Frontal cortex (tissue), 4 donors: ENCODE results near the gene PRRT4. TPM values are rescaled to one million over a fixed set of nuclear protein-coding genes. Genes with fewer than 3 reads are reported as not detected.

Experiments
- DNase-seq, 2 donors: peaks; one replicate each; pipeline ENCODE4 v3.0.0; 2012; ENCODE audit warnings: low spot score in 2 of 2
- FAIRE-seq: peaks from 2 replicates; lab custom pipeline; 2012; peaks lifted over from hg19 to GRCh38; lab: Jason Lieb, UNC
- total RNA-seq: library from RNA; depleted of rRNA; stranded (reverse); fragments of >200 nt; gene quantifications from one replicate; pipeline ENCODE4 v1.2.3, GENCODE V29; 2014
- donor health status: control.
- donor health status: control.
- donor health status: control.

The PRRT4 gene
- total RNA-seq, 1 donor from 2014 or later: 3.3 TPM

- FAIRE-seq: no peak
Measured at GRCh38 chr7:128396357-128396756, 34.9 kb upstream of the PRRT4 start.

GRCh38 chr7:128395748-128396147 is 34.3 kb upstream of the PRRT4 start:
- FAIRE-seq (no peak), DNase-seq (no peak)

More at GRCh38 chr7:128396357-128396756, 34.9 kb upstream of the PRRT4 start:
- DNase-seq: no peak

GRCh38 chr7:128394904-128395496 is 33.5 kb upstream of the PRRT4 start:
- DNase-seq: no peak
- FAIRE-seq: no peak

- DNase-seq (no peak), FAIRE-seq (no peak)
Measured at GRCh38 chr7:128393526-128394330, 32.2 kb upstream of the PRRT4 start.

- FAIRE-seq: no peak
- DNase-seq: no peak
Measured at GRCh38 chr7:128392446-128393327, 31.2 kb upstream of the PRRT4 start.

- FAIRE-seq: no peak
- no peak for DNase-seq
Measured at GRCh38 chr7:128391805-128392204, 30.3 kb upstream of the PRRT4 start.

GRCh38 chr7:128390871-128391565 is 29.5 kb upstream of the PRRT4 start:
- FAIRE-seq (no peak), DNase-seq (no peak)

GRCh38 chr7:128389618-128390329 is 28.3 kb upstream of the PRRT4 start:
- no peak for FAIRE-seq
- no peak for DNase-seq

GRCh38 chr7:128389085-128389617 is 27.7 kb upstream of the PRRT4 start:
- DNase-seq: no peak
- no peak for FAIRE-seq

- DNase-seq: no peak
- FAIRE-seq: no peak
Measured at GRCh38 chr7:128388145-128388485, 26.6 kb upstream of the PRRT4 start.

GRCh38 chr7:128387216-128388144 is 26.0 kb upstream of the PRRT4 start:
- no peak for FAIRE-seq
- DNase-seq: peak; percentile 76 to 94

- DNase-seq (no peak), FAIRE-seq (no peak)
Measured at GRCh38 chr7:128385988-128386925, 24.8 kb upstream of the PRRT4 start.

GRCh38 chr7:128384726-128385125 is 23.2 kb upstream of the PRRT4 start:
- DNase-seq (no peak), FAIRE-seq (no peak)

GRCh38 chr7:128383776-128384175 is 22.3 kb upstream of the PRRT4 start:
- DNase-seq (no peak), FAIRE-seq (no peak)

- DNase-seq: no peak
- no peak for FAIRE-seq
Measured at GRCh38 chr7:128381161-128381821, 19.8 kb upstream of the PRRT4 start.

GRCh38 chr7:128380483-128381106 is 19.1 kb upstream of the PRRT4 start:
- FAIRE-seq: no peak
- no peak for DNase-seq
